ENCODE data around the gene THAP2.
A peak's percentile ranks its signal among the peaks of the same experiment; 100 is the strongest.
"Not testable (repeated sequence)": the region's sequence is repeated elsewhere in the genome, so short reads cannot be mapped to it uniquely, and the experiment has no call there.

THAP2 gene

DNA sequence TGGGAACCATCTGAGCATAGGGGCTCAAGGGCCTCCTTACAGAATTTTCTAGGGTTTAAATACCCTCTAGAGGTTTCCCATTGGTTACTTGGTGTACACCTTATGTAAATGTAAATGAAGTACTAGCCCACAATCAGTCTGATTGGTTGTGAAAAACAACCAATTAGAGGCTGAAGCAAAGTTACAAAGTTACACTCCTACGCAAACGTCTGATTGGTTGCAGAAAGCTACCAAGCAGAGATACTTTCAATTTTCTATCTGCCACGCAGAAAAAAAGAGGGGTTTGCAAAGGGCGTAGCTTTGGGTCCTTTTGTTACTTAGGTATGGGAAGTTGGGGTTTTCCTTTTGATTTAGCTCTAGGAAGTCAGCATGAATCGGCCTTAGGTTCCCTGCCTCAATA, 20.0 kb downstream of the THAP2 start:
- no peaks in the 10 kb centered on the region for H3K27me3 ChIP-seq

DNA sequence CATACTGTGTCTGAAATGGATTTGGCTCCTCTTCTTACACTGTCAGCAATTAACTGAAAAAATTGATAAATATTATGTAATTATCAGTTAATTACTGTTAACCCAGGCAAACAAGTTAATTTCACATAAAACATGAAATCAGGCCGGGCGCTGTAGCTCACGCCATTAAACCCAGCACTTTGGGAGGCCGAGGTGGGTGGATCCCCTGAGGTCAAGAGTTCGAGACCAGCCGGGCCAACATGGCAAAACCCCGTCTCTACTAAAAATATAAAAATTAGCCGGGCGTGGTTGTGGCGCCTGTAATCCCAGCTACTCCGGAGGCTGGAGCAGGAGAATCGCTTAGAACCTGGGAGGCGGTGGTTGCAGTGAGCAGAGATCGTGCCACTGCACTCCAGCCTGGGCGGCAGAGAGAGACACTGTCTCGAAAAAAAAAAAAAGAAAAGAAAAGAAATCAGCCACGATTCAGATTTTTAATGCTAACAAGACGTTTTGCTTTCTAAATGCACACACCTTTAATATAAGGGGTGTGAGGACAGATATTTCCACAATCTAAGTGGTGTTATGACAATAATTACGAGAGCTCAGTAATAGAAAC, 21.3 kb downstream of the THAP2 start:
- Histone ChIP-seq H3K9me3 (no peaks in the 10 kb centered on the region), H3K36me3 (no peaks in the 10 kb centered on the region), H4K20me1 (no peaks in the 10 kb centered on the region), H3K4me2 (peak overlapping the region; percentile 87), H3K4me3 (peak overlapping the region; percentile 73), H3K27me3 (no peaks in the 10 kb centered on the region), H3K27ac (peak overlapping the region; percentile 80), H3K9ac (peak overlapping the region; percentile 82), H3K4me1 (peaks cover 34% of the 10 kb centered on the region)
- TF ChIP-seq Cebpa-rat (IDR thresholded peaks at IDR 0.05): no peak

More for the DNA sequence above, 20.0 kb downstream of the THAP2 start:
- no peak overlapping the region for H3K4me2 ChIP-seq
- no peaks in the 10 kb centered on the region for H3K9me3 ChIP-seq
- no peak overlapping the region for H3K9ac ChIP-seq
- H4K20me1 ChIP-seq: no peaks in the 10 kb centered on the region
- TF ChIP-seq Cebpa-rat (IDR thresholded peaks at IDR 0.05): no peak
- peaks cover 31% of the 10 kb centered on the region for H3K4me1 ChIP-seq
- H3K27ac ChIP-seq: no peak overlapping the region
- H3K36me3 ChIP-seq: no peaks in the 10 kb centered on the region
- no peak overlapping the region for H3K4me3 ChIP-seq

DNA sequence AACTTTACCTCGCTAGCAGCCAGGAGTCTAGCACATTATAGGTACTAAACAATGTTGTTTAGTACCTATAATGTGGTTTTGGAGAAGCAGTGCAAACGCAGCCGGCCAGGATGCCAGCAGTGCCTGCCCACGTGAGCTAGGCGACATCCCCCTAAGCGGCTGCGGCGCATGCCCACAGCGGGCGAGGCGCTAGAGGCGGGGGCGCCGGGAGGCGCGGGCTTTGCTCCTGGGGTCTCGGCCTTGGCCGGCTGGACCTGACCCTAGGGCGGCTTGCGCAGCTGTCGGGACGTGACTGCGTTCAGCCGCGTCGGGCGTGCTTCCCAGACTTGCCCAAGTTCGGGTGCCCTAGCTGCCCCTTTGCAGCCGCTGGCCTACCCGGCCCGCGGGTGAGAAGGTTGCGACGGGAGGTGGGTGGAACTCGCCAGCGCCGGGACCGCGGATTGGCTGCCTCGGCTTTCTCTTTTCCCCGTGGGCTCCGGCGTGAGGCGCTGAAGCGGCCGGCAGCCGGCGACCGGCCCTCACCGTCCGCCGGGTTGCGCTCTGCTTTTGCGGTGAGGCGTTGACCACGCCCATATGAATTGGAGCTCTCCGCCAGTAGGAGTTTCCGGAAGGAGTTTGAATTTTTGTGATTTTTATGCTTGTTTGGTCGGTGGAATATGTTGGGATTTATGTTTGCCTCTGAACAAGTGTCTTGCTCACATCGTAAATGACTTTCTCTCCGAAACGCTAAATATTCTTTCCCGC, 22.0 kb downstream of the THAP2 start, which contains the start of gene TMEM19:
TMEM19 (plus strand) TSS at position 169 of the 744 bp plus-strand sequence. CDS start 599 bp downstream, outside the sequence.
- H3K9me3 ChIP-seq: no peaks in the 10 kb centered on the region
- no peaks in the 10 kb centered on the region for H3K27me3 ChIP-seq
- peaks cover 34% of the 10 kb centered on the region for H3K4me1 ChIP-seq
- no peak for TF ChIP-seq Cebpa-rat (IDR thresholded peaks at IDR 0.05)
- peak within 1 kb of the TSS; percentile 73 for H3K4me3 ChIP-seq
- peak within 1 kb of the TSS; percentile 82 for H3K9ac ChIP-seq
- no peaks in the 10 kb centered on the region for H4K20me1 ChIP-seq
- H3K27ac ChIP-seq: peak within 1 kb of the TSS; percentile 80
- H3K4me2 ChIP-seq: peak within 1 kb of the TSS; percentile 87
- no peaks in the 10 kb centered on the region for H3K36me3 ChIP-seq

- H3K36me3 ChIP-seq: no peaks in the 10 kb centered on the region
- H3K4me2 ChIP-seq: peak overlapping the region; percentile 87
- H3K27ac ChIP-seq: peak overlapping the region; percentile 80
- TF ChIP-seq Cebpa-rat (IDR thresholded peaks at IDR 0.05): no peak
- H3K9ac ChIP-seq: peak overlapping the region; percentile 82
- H3K4me1 ChIP-seq: peaks cover 34% of the 10 kb centered on the region
- peak overlapping the region; percentile 73 for H3K4me3 ChIP-seq
- no peaks in the 10 kb centered on the region for H3K27me3 ChIP-seq
- no peaks in the 10 kb centered on the region for H3K9me3 ChIP-seq
- H4K20me1 ChIP-seq: no peaks in the 10 kb centered on the region
These were observed 22.5 kb downstream of the THAP2 start for GRCh38 chr12:71686658-71687025.

GRCh38 chr12:71687172-71687571, 23.1 kb downstream of the THAP2 start:
- not testable (repeated sequence) for H3K36me3 ChIP-seq, H4K20me1 ChIP-seq, H3K9me3 ChIP-seq, H3K27ac ChIP-seq, H3K27me3 ChIP-seq
- Histone ChIP-seq H3K4me1 (peaks cover 34% of the 10 kb centered on the region), H3K9ac (peak overlapping the region; percentile 82; the same call in 1 of the 2 replicates), H3K4me2 (peak overlapping the region; percentile 87), H3K4me3 (peak overlapping the region; percentile 73)

DNA sequence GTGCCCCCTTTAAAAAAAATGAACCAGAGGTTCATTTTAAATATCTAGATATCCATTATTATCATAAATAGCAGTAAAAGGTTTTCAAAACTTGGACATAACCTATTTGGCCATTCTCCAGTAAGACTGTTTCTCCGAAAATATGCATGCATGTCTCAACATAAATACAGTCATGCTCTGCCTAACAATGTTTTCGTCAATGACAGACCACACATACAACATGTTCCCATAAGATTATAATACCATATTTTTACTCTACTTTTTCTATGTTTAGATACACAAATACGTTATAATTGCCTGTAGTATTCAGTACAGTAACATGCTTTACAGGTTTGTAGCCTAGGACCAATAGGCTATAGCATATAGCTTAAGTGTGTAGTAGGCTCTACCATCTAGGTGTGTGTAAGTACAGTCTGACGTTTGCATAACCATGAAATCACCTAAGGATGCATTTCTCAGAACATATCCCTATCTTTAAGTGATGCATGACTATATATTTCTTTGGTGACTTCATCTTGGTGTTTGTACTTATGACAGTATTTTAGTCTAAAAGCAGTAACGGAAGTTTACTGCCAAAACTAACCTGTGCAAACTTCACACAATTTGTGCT, 25.0 kb downstream of the THAP2 start:
- H3K27me3 ChIP-seq: no peaks in the 10 kb centered on the region
- H3K36me3 ChIP-seq: no peaks in the 10 kb centered on the region
- no peak overlapping the region for H3K27ac ChIP-seq
- H4K20me1 ChIP-seq: no peaks in the 10 kb centered on the region
- H3K4me3 ChIP-seq: no peak overlapping the region
- H3K9ac ChIP-seq: no peak overlapping the region
- H3K4me2 ChIP-seq: peak overlapping the region; percentile 87
- H3K9me3 ChIP-seq: no peaks in the 10 kb centered on the region
- TF ChIP-seq Cebpa-rat (IDR thresholded peaks at IDR 0.05): no peak
- peaks cover 48% of the 10 kb centered on the region for H3K4me1 ChIP-seq

DNA sequence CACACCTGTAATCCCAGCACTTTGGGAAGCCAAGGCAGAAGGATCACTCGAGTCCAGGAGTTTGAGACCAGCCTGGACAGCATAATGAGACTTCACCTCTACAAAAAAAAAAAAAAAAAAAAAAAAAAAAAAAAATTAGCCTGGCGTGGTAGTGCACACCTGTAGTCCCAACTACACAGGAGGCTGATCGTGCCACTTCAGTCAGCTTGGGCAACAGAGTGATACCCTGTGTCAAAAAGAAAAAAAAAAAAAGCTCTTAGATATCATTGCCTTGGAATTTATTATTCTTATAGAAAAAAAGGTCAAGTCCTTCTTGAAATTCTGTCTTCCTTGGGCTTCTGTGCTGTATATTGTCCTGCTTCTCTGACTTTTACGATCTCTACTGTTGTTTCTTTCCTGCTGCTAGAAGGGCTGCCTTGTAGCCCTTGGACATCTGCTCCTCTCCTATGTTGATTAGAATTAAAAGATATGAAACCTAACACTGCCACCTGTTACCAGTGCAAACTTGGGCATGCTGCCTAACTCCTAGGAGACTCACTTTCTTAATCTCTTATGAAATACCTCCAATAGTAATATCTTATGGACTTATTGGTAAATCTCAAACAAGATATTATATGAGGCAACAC, 27.5 kb downstream of the THAP2 start:
- H3K4me2 ChIP-seq: no peak overlapping the region
- H3K27ac ChIP-seq: no peak overlapping the region
- peaks cover 53% of the 10 kb centered on the region for H3K4me1 ChIP-seq
- H4K20me1 ChIP-seq: no peaks in the 10 kb centered on the region
- H3K4me3 ChIP-seq: no peak overlapping the region
- H3K9me3 ChIP-seq: no peaks in the 10 kb centered on the region
- no peak overlapping the region for H3K9ac ChIP-seq
- no peak for TF ChIP-seq Cebpa-rat (IDR thresholded peaks at IDR 0.05)
- H3K27me3 ChIP-seq: no peaks in the 10 kb centered on the region
- peaks cover 2% of the 10 kb centered on the region for H3K36me3 ChIP-seq

GRCh38 chr12:71693126-71693525, 29.0 kb downstream of the THAP2 start:
- Histone ChIP-seq H3K36me3 (peaks cover 15% of the 10 kb centered on the region), H3K4me2 (no peak overlapping the region), H3K9ac (no peak overlapping the region), H3K27ac (no peak overlapping the region), H3K9me3 (no peaks in the 10 kb centered on the region), H4K20me1 (no peaks in the 10 kb centered on the region), H3K4me1 (peaks cover 38% of the 10 kb centered on the region), H3K27me3 (no peaks in the 10 kb centered on the region), H3K4me3 (no peak overlapping the region)
- TF ChIP-seq Cebpa-rat (IDR thresholded peaks at IDR 0.05): no peak

DNA sequence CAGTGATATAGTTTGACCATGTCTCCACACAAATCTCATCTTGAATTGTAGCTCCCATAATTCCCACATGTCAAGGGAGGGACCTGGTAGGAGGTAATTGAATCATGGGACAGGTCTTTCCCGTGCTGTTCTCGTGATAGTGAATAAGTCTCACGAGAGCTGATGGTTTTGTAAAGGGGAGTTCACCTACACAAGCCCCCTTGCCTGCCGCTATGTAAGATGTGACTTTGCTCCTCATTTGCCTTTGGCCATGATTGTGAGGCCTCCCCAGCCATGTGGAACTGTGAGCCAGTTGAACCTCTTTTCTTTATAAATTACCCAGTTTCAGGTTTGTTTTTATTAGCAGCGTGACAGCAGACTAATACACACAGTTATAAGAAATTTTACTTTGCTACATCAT, 29.6 kb downstream of the THAP2 start:
- not testable (repeated sequence) for H4K20me1 ChIP-seq, H3K27me3 ChIP-seq, H3K9ac ChIP-seq, H3K9me3 ChIP-seq, H3K4me3 ChIP-seq
- H3K36me3 ChIP-seq: peaks cover 21% of the 10 kb centered on the region
- peak overlapping the region; percentile 70 for H3K4me2 ChIP-seq
- peaks cover 33% of the 10 kb centered on the region for H3K4me1 ChIP-seq
- peak overlapping the region; percentile 70 for H3K27ac ChIP-seq

All from BLaER1 (cell line).